AG04449 (cell line): ENCODE data around the gene SGMS1.

ENCODE experiments used
- CTCF ChIA-PET: fragments of 350-600 bp; formaldehyde crosslinking; extraction: SDS; loops from one replicate; lab custom pipeline; 2021; ENCODE audit warnings: antibody characterized with exemption; lab: Yijun Ruan, JAX
- POLR2A ChIA-PET: fragments of 400-600, 350-600 bp; formaldehyde crosslinking; extraction: SDS; loops from one replicate; lab custom pipeline; 2020; ENCODE audit warnings: antibody characterized with exemption, inconsistent platforms; lab: Yijun Ruan, JAX
- DNase-seq: peaks from one replicate; pipeline ENCODE4 v3.0.0-alpha.2; 2010; ENCODE audit warnings: low read depth, low spot score
- H3K4me3 ChIP-seq: 2 replicates; pipeline ENCODE4 v1.5.1; 2011; ENCODE audit warnings: low read depth, mild to moderate bottlenecking, control low read depth, low read length
- CTCF ChIP-seq: IDR thresholded peaks from one replicate; pipeline ENCODE4 v1.5.1; 2011; ENCODE audit warnings: mild to moderate bottlenecking, moderate library complexity, low read length, control low read depth, inconsistent platforms; ENCODE audit not compliant: insufficient read depth; ENCODE audit errors: missing control alignments

The SGMS1 gene

GRCh38 chr10:50260791-50261281, 362.9 kb downstream of the SGMS1 start:
- CTCF ChIA-PET, result interaction anchor here (1.1 to 1.4 kb wide), 5 partner anchors 15 to 668 kb away, joined by 3 to 6 read pairs (median 3); no protein-coding TSS in a partner anchor
- no peak overlapping the region for H3K4me3 ChIP-seq
- no peak for TF ChIP-seq CTCF
- no peak for DNase-seq
- POLR2A ChIA-PET, result interaction anchor here (0.7 kb wide), 1 partner anchor 209 kb away, joined by 3 read pairs; no protein-coding TSS in a partner anchor
